Amygdala (tissue), 56 donors: ENCODE measurements around the gene ISLR.

Source experiments
- DNase-seq, 56 donors: peaks; one replicate each; lab custom pipeline; 2025; lab: John Stamatoyannopoulos, UW

ISLR gene

DNA sequence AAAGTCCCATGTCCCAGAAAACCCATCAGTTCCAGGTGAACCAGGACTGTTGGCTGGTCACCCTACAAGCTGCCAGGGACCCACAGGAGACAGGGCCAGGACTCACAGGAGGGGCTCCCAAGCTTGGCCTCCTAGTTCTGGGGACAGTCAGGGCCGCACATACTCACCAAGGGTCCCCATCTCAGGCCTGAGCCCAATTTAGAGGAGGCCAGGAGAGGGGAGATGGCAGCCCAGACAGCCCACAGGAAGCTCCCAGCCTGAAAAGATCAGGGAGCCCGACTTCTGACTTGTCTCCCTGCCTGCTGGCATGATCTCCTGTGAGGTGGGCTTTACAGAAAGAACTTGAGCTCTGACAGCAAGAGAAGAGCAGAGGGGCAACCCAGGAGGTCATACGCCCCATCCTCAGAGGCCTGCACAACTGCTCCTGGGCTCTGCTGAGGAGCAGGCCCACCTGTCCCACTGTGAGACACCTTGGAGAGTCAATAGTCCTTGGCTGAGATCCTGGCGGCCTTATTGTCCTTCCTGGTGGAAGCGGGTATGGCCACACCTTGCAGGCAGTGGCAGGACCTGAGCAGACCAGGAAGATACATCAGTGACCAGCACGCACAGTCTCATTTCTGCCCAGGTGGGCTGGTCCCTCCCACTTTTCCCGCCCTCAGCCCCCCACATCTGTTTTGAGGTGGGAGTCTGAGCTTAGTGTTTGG lies 2.5 kb upstream of the ISLR start:
- no peak for DNase-seq

- DNase-seq: no peak
These were observed 1.5 kb upstream of the ISLR start for GRCh38 chr15:74171965-74172541.

GRCh38 chr15:74172701-74173379 lies 670 bp upstream of the ISLR start:
- DNase-seq: no peak

GRCh38 chr15:74174219-74174957 lies 878 bp downstream of the ISLR start:
- no peak for DNase-seq

- no peak for DNase-seq
These were observed 1.4 kb downstream of the ISLR start for GRCh38 chr15:74174958-74175253.

DNA sequence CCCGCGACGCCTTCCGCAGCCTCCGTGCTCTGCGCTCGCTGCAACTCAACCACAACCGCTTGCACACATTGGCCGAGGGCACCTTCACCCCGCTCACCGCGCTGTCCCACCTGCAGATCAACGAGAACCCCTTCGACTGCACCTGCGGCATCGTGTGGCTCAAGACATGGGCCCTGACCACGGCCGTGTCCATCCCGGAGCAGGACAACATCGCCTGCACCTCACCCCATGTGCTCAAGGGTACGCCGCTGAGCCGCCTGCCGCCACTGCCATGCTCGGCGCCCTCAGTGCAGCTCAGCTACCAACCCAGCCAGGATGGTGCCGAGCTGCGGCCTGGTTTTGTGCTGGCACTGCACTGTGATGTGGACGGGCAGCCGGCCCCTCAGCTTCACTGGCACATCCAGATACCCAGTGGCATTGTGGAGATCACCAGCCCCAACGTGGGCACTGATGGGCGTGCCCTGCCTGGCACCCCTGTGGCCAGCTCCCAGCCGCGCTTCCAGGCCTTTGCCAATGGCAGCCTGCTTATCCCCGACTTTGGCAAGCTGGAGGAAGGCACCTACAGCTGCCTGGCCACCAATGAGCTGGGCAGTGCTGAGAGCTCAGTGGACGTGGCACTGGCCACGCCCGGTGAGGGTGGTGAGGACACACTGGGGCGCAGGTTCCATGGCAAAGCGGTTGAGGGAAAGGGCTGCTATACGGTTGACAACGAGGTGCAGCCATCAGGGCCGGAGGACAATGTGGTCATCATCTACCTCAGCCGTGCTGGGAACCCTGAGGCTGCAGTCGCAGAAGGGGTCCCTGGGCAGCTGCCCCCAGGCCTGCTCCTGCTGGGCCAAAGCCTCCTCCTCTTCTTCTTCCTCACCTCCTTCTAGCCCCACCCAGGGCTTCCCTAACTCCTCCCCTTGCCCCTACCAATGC lies 2.0 kb downstream of the ISLR start:
- DNase-seq: no peak

DNA sequence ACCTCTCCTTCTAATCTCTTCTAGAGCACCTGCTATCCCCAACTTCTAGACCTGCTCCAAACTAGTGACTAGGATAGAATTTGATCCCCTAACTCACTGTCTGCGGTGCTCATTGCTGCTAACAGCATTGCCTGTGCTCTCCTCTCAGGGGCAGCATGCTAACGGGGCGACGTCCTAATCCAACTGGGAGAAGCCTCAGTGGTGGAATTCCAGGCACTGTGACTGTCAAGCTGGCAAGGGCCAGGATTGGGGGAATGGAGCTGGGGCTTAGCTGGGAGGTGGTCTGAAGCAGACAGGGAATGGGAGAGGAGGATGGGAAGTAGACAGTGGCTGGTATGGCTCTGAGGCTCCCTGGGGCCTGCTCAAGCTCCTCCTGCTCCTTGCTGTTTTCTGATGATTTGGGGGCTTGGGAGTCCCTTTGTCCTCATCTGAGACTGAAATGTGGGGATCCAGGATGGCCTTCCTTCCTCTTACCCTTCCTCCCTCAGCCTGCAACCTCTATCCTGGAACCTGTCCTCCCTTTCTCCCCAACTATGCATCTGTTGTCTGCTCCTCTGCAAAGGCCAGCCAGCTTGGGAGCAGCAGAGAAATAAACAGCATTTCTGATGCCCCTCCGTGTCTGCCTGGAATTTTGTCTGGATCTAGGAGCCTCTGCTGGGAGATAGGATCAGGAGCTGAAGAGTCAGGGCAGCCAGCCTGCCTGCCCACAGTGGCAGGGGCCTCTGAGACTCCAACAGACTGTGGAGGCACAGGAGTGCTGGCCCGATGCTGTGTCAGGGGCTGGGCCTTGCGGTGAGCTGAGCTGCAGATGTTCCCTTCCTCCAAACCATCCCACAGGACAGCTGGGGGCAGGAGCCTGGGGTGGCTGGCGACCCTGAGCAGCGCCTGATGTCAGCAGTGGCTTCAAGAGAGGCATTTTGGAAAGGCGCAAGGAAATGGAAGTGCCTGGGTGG lies 3.0 kb downstream of the ISLR start:
- DNase-seq: no peak

DNA sequence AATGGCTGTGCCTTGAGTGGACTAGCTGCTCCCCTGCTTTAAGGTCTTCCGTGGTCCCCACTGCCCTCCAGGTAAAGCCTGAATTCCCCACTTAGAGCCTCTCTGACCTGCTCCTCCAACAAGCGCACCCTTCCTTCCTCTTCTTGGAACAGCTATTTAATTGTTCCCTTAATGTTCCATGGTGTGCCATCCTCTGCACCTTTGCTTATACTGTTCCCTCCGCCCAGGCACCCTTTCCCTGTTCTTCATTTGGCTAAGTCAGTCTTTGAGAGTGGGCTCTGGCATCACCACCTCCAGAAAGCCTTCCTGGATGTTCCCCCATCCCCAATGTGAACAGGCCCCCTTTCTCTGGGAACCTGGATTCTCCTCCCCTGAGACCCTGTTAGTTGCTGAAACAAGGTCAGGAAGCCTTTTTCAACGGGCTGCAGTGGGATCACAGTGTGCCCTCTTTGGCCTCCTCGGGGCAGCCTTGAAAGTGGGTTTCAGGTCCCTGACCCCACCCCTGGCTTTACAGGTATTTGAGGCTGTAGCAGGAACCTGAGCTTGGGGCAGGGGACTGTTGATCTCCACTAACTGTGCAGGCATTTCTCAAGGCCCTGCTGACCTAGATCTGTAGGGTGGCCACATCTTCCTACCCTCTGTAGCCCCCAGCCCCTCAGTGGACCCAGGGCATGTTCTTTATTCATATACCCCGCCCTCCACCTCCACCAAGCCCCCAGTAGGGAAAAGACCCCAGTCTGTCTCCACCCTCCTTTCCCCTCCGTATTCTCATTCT lies 5.0 kb downstream of the ISLR start:
- no peak for DNase-seq

DNA sequence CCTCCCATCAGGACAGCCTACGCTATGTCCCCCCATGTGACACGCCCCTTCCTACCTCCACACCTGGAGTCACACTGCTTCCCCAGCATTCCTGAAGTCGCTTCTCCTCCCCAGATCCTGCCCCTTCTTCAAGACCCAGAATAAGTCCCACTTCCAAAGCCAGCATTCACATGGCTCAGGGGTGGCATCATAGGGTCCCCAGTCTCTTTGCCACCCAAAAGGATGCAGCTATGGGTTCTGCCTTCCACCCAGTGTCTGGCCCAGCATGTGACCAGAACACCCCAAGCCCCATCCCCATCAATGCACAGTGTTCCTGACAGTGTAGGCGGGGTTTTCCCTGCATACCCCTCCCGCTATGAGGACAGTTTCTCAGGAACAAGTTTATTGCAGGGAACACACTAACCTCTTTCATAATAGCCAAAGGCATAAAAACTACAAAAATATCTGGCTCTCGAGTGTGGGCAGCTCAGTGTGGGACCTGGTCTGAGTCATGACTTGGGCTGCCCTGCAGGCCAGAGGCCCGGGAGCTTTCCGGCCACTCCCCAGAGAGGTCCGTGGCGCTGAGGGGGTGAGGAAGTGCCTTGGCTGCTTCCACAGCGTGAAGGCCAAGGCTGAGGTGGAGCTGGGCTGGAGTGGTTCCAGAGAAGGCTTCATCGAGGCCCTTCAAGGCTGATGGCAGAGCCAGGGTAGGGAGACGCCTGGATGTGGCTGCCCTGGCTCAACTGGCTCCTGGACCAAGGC lies 5.8 kb downstream of the ISLR start:
- peak in 3 of 56 donors; percentile 10 to 33 (median 22) for DNase-seq

- no peak for DNase-seq
These were observed 6.7 kb downstream of the ISLR start for GRCh38 chr15:74179983-74180880.

- no peak for DNase-seq
These were observed 7.5 kb downstream of the ISLR start for GRCh38 chr15:74180881-74181602.

GRCh38 chr15:74182131-74182530 lies 8.6 kb downstream of the ISLR start:
- DNase-seq: no peak

DNA sequence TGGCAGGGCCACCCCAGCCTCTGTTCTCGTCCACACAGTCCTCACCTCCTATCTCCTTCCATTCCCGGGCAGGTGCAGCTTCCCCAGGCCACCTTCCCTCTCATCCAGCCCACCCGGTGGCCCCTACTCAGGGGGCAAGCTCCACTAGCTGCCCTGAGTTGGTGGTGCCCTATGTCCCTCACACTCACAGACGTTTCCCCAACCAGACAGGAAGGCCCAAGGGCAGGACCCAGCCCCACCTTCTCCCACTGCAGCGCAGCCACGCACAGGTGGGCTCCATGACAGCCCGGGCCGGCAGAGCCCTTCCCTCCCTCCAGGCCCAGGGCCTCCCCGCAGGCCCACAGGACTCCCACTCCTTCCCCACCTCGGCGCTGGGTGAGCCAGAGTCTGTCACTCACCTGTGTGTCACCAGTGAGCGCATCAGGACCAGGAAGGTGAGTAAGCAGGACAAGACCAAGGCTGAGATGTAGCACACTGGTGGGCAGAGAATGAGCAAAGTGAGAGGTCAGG lies 11.1 kb downstream of the ISLR start:
- DNase-seq: no peak

DNA sequence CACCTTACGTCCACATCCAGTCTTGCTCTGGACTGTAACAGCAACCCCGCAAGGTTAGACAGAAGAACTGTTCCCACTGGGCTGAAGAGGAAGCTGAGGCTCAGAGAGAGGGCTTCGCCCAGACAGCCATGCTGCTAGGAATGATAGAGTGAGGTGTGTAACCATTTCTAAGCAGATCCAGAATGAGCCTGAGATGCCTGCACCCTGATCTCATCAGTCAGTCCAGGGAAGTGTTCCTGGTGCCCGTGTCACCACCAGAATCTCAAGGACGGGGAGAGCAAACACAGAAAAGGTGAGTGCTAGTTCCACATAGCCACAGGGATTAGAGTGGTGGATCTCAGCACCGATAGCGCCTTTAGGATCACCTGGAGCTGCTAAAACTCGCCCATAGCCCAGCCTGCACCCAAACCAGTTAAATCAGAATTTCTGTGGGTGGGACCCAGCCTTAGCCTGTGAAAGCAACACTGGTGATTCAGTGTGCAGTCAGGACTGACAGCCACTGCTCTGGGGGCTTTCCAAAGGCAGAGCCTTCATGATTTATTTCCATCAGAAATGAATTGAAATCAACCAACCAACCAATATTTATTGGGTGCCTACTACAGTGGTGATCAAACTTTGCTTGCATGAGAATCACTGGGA lies 12.3 kb downstream of the ISLR start:
- no peak for DNase-seq

DNA sequence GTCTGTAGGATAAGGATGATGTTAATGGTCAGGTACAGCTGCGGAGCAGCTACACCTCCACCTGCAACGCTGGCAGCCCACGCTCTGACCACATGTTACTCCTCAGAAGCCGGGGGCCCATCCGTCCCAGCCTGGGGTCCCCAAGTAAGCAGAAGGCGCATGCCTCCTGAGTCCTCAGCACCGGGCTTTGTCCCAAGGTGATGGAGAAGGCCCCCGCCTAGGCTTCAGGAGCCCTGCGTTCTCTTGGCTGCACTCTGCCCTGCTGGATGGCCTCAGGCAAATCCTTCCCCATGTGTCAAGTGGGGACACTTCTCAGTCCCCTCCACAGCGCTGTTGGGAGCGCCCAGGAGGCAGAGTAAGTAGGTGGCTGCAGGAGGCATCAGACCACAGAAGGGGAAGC lies 14.7 kb downstream of the ISLR start:
- DNase-seq: no peak
